Activated effector memory CD4-positive, alpha-beta T cell treated with Interleukin-2 at 50 U/mL for 16 hours (primary cell): ENCODE measurements around the gene CYP27A1.
A peak's percentile ranks its signal among the peaks of the same experiment; 100 is the strongest.
"Not testable (repeated sequence)": the region's sequence is repeated elsewhere in the genome, so short reads cannot be mapped to it uniquely, and the experiment has no call there.

Source experiments
- DNase-seq: peaks from one replicate; pipeline ENCODE4 v3.0.0-alpha.2; 2020

The CYP27A1 gene

GRCh38 chr2:218833023-218833609, 51.2 kb downstream of the CYP27A1 start:
- no peak for DNase-seq

GRCh38 chr2:218834685-218835084, 52.7 kb downstream of the CYP27A1 start:
- no peak for DNase-seq

GRCh38 chr2:218837495-218837894, 55.5 kb downstream of the CYP27A1 start:
- no peak for DNase-seq

GRCh38 chr2:218839430-218839829, 57.5 kb downstream of the CYP27A1 start:
- DNase-seq, result no peak

GRCh38 chr2:218839888-218840287, 57.9 kb downstream of the CYP27A1 start:
- no peak for DNase-seq

- DNase-seq, result not testable (repeated sequence)
Measured at GRCh38 chr2:218844334-218844733, 62.4 kb downstream of the CYP27A1 start.

- DNase-seq, result not testable (repeated sequence)
Measured at GRCh38 chr2:218846963-218847362, 65.0 kb downstream of the CYP27A1 start.

- no peak for DNase-seq
Measured at GRCh38 chr2:218849721-218850120, 67.8 kb downstream of the CYP27A1 start.

GRCh38 chr2:218850796-218851195, 68.8 kb downstream of the CYP27A1 start:
- no peak for DNase-seq

GRCh38 chr2:218851286-218851685, 69.3 kb downstream of the CYP27A1 start:
- DNase-seq, result no peak

- peak; percentile 51 for DNase-seq
Measured at GRCh38 chr2:218852911-218853667, 71.1 kb downstream of the CYP27A1 start.

GRCh38 chr2:218853766-218854165, 71.8 kb downstream of the CYP27A1 start:
- DNase-seq, result no peak

GRCh38 chr2:218854860-218855259, 72.9 kb downstream of the CYP27A1 start:
- no peak for DNase-seq

- DNase-seq, result no peak
Measured at GRCh38 chr2:218855305-218856166, 73.6 kb downstream of the CYP27A1 start.

GRCh38 chr2:218856167-218856895, 74.4 kb downstream of the CYP27A1 start:
- DNase-seq, result no peak

- no peak for DNase-seq
Measured at GRCh38 chr2:218856896-218857243, 74.9 kb downstream of the CYP27A1 start.

- no peak for DNase-seq
Measured at GRCh38 chr2:218857371-218858137, 75.6 kb downstream of the CYP27A1 start.

GRCh38 chr2:218858138-218858445, 76.1 kb downstream of the CYP27A1 start:
- no peak for DNase-seq

GRCh38 chr2:218858671-218859555, 77.0 kb downstream of the CYP27A1 start:
- no peak for DNase-seq

- DNase-seq, result no peak
Measured at GRCh38 chr2:218859556-218859987, 77.6 kb downstream of the CYP27A1 start, which contains the start of gene WNT6. Gene WNT6 (plus strand): TSS chr2:218859805. CDS start chr2:218860038, 233 bp downstream.
